Spleen (tissue), 7 donors: ENCODE measurements around the gene TPK1.

ENCODE experiments used
- CTCF ChIP-seq, 11 experiments: fragments of 200-600 bp in 7 of 11; fragments of 450-650 bp in 4 of 11; sonication (generic) in 4 of 11; IDR thresholded peaks in 8 of 11; conservative IDR thresholded peaks in 3 of 11; 1 replicate in 7 of 11; 2 replicates in 4 of 11; pipeline versions ENCODE4 v1.4.0 to v1.8.0; 2016 to 2021; ENCODE audit warnings: antibody characterized with exemption in 11 of 11, inconsistent platforms in 4 of 11, mild to moderate bottlenecking in 1 of 11
- POLR2A ChIP-seq, 3 donors: fragments of 450-650 bp; IDR thresholded peaks; one replicate each; pipeline ENCODE4 v1.5.1; 2017; ENCODE audit warnings: antibody characterized with exemption in 3 of 3, mild to moderate bottlenecking in 1 of 3
- POLR2AphosphoS5 ChIP-seq, 3 donors: sonication (generic); formaldehyde crosslinking; IDR thresholded peaks; one replicate each; pipeline ENCODE4 v1.5.1; 2017; ENCODE audit warnings: antibody characterized with exemption in 3 of 3
- donor health status: DM: no; HTN: no; CAD: no; lungs with moderate emphysema.
- donor health status: DM: no; HTN: no; CAD: no.
- donor health status: DM: no; HTN: no; CAD: no.

DNA sequence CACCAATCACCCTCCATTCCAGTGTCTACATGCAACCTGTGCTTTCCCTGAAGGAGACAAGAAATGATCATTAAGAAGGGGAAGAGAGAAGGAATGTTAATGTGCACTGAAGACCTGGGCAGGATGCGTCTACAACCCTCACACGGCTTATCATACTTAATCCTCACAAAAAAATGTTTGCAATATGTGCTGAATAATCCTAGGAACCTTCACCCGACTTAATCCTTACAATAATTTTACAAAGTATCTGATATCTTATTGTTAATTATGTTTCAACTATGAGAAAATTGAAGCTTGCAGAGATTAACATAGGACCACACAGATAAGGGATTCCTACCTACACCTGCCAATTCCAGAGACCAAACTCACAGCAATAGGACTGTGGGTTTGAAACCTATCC is 287.3 kb downstream of the TPK1 start:
- TF ChIP-seq CTCF (IDR thresholded peaks at IDR 0.05 in 8 of 11, conservative IDR thresholded peaks at IDR 0.05 in 3 of 11): no peak
- no peak for TF ChIP-seq POLR2A (IDR thresholded peaks at IDR 0.05)
- TF ChIP-seq POLR2AphosphoS5 (IDR thresholded peaks at IDR 0.05): no peak
